Progenitor cell of endocrine pancreas (in vitro differentiated cells): ENCODE results near the gene NFIX. TPM values are rescaled to one million over a fixed set of nuclear protein-coding genes. Genes with fewer than 3 reads are reported as not detected.

Source experiments
- DNase-seq: peaks from one replicate; pipeline ENCODE4 v3.0.0; 2021; ENCODE audit warnings: low spot score; ENCODE audit not compliant: unreplicated experiment
- H3K27ac Mint-ChIP-seq: 2 replicates; pipeline ENCODE4 v1.8.0; 2021; ENCODE audit warnings: mild to moderate bottlenecking, moderate library complexity, mixed read lengths
- H3K27me3 Mint-ChIP-seq: 2 replicates; pipeline ENCODE4 v1.8.0; 2021; ENCODE audit warnings: mixed read lengths
- H3K36me3 Mint-ChIP-seq: 2 replicates; pipeline ENCODE4 v1.8.0; 2022; ENCODE audit warnings: mixed read lengths; ENCODE audit not compliant: insufficient read depth
- H3K4me1 Mint-ChIP-seq: 2 replicates; pipeline ENCODE4 v1.8.0; 2021; ENCODE audit warnings: low read depth, mixed read lengths
- H3K4me3 Mint-ChIP-seq: 2 replicates; pipeline ENCODE4 v1.8.0; 2021; ENCODE audit warnings: low read depth, mild to moderate bottlenecking, moderate library complexity, mixed read lengths
- H3K9me3 Mint-ChIP-seq: 2 replicates; pipeline ENCODE4 v1.8.0; 2021; ENCODE audit warnings: low read depth, mixed read lengths
- CTCF ChIP-seq: fragments of 200-600 bp; sonication (generic); IDR thresholded peaks from one replicate; pipeline ENCODE4 v1.5.0; 2021; ENCODE audit warnings: antibody characterized with exemption, mild to moderate bottlenecking; ENCODE audit not compliant: unreplicated experiment
- total RNA-seq: library from RNA; stranded (reverse); gene quantifications from 2 replicates; pipeline ENCODE4 v1.2.1, GENCODE V29; 2021

NFIX gene
- total RNA-seq, 1 donor from 2014 or later = 0.46 TPM

DNA sequence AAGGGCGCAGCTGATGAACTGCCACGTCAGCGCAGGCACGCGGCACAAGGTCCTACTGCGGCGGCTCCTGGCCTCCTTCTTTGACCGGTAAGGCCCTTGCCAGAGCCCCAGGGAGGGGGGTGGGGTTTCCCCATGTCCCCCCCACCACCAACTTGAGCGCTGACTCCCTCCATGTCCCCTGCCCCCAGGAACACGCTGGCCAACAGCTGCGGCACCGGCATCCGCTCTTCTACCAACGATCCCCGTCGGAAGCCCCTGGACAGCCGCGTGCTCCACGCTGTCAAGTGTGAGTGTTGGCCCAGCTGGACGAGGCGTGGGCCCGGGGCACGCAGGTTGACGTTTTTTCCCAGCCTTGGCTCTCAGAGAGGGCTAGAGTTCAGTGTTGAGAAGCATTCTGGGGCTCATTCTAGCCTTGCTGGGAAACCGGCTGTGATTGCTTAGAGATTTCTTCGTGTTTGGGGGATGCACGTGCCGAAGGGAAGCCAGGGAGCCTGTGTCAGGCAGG lies 142.1 kb downstream of the NFIX start:
- H3K9me3 Mint-ChIP-seq = no peaks in the 10 kb centered on the region
- no peaks in the 10 kb centered on the region for H3K27me3 Mint-ChIP-seq
- no peak overlapping the region for H3K4me3 Mint-ChIP-seq
- H3K27ac Mint-ChIP-seq = no peak overlapping the region
- peaks cover 4% of the 10 kb centered on the region for H3K36me3 Mint-ChIP-seq
- TF ChIP-seq CTCF = no peak
- H3K4me1 Mint-ChIP-seq = no peaks in the 10 kb centered on the region
- DNase-seq = no peak

GRCh38 chr19:13138171-13138915 lies 143.1 kb downstream of the NFIX start:
- no peaks in the 10 kb centered on the region for H3K27me3 Mint-ChIP-seq
- peaks cover 4% of the 10 kb centered on the region for H3K36me3 Mint-ChIP-seq
- H3K4me3 Mint-ChIP-seq = no peak overlapping the region
- no peak for TF ChIP-seq CTCF
- no peaks in the 10 kb centered on the region for H3K4me1 Mint-ChIP-seq
- no peak overlapping the region for H3K27ac Mint-ChIP-seq
- H3K9me3 Mint-ChIP-seq = no peaks in the 10 kb centered on the region
- no peak for DNase-seq

- no peak for DNase-seq
- Mint-ChIP-seq H3K27ac (no peak overlapping the region), H3K4me1 (no peaks in the 10 kb centered on the region), H3K9me3 (no peaks in the 10 kb centered on the region), H3K4me3 (no peak overlapping the region), H3K36me3 (peaks cover 4% of the 10 kb centered on the region), H3K27me3 (no peaks in the 10 kb centered on the region)
- no peak for TF ChIP-seq CTCF
Measured at GRCh38 chr19:13138916-13139198, 143.6 kb downstream of the NFIX start.

- no peaks in the 10 kb centered on the region for H3K9me3 Mint-ChIP-seq
- peaks cover 4% of the 10 kb centered on the region for H3K36me3 Mint-ChIP-seq
- no peaks in the 10 kb centered on the region for H3K27me3 Mint-ChIP-seq
- H3K27ac Mint-ChIP-seq = no peak overlapping the region
- no peak overlapping the region for H3K4me3 Mint-ChIP-seq
- TF ChIP-seq CTCF = no peak
- no peaks in the 10 kb centered on the region for H3K4me1 Mint-ChIP-seq
- no peak for DNase-seq
Measured at GRCh38 chr19:13139633-13140311, 144.5 kb downstream of the NFIX start.

DNA sequence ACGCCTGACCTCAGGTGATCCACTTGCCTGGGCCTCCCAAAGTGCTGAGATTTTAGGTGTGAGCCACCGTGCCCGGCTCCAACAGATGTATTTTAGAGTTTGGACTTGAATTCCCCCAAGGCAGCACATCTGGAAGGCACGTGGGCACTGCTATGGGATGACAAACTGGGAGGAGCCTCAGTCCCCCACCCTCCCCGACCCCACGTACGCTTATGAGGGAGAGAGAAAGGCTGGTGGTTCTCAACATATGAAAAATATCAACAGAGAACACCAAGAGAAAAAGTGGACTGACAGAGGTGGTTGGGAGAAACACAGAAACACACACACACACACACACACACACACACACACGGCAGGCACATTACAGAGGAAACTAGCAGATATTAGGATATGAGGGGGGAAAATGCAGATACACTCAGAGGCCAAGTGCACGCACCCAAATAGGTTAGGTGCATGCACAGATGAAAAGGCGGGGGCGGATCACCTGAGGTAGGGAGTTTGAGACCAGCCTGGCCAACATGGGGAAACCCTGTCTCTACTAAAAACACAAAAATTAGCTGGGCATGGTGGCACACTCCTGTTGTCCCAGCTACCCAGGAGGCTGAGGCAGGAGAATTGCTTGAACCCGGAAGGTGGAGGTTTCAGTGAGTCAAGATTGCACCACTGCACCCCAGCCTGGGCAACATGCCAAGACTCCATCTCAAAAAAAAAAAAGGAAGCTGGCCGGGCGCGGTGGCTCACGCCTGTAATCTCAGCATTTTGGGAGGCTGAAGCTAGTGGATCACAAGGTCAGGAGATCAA lies 151.7 kb downstream of the NFIX start:
- TF ChIP-seq CTCF = no peak
- H3K9me3 Mint-ChIP-seq = no peaks in the 10 kb centered on the region

More for the DNA sequence above, 151.7 kb downstream of the NFIX start:
- Mint-ChIP-seq H3K4me1 (peaks cover 10% of the 10 kb centered on the region), H3K4me3 (no peak overlapping the region), H3K27ac (no peak overlapping the region), H3K36me3 (no peaks in the 10 kb centered on the region), H3K27me3 (no peaks in the 10 kb centered on the region)
- no peak for DNase-seq
